Measurements from ENCODE around the gene TMEM233.

Gene TMEM233

DNA sequence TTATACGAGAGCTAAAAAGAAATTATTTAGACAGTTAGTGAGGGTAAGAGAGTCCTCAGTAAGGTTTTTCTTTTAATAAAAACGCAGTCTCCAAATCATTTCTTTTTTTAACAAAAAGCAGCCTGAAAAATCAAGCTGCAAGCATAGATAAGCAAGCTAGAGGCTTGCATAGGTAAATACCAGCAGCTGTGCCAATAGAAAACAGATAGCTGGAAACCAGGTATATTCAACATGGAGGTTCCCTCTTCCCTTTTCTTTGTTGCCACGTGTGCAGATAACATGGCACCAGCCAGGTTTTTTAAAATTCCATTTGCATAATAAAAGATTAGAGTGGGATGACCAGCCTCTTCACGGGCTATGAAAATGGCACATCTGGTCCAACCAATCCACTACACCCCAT lies 68.3 kb downstream of the TMEM233 start:
- H3K27me3 ChIP-seq (ENCODE audit: insufficient read depth, low read length), result no peaks in the 10 kb centered on the region
- no peak for DNase-seq
- no peak overlapping the region for H3K4me2 ChIP-seq (ENCODE audit: low read length)
- H2BK5ac ChIP-seq (ENCODE audit: low read depth, low read length, poor library complexity), result no peak overlapping the region
- H2BK120ac ChIP-seq (ENCODE audit: insufficient read depth, low read length, poor library complexity), result no peak overlapping the region
- H4K91ac ChIP-seq (ENCODE audit: low read depth, low read length), result no peak overlapping the region
- no peak overlapping the region for H3K27ac ChIP-seq (ENCODE audit: low read depth, low read length)
- H2AK5ac ChIP-seq (ENCODE audit: low read length), result no peak overlapping the region
- no peaks in the 10 kb centered on the region for H3K4me1 ChIP-seq (ENCODE audit: control insufficient read depth in 1 of 2, insufficient read depth in 2 of 2, low read length in 2 of 2)
- no peak overlapping the region for H3K4me3 ChIP-seq (ENCODE audit: low read depth, low read length)
- no peaks in the 10 kb centered on the region for H3K9me3 ChIP-seq (ENCODE audit: insufficient read depth, low read depth, low read length)
- no peak overlapping the region for H2AFZ ChIP-seq (ENCODE audit: insufficient read depth, low read length, poor library complexity)
- H3K79me1 ChIP-seq (ENCODE audit: low read length), result no peaks in the 10 kb centered on the region
- H3K23ac ChIP-seq (ENCODE audit: low read length), result no peak overlapping the region
- H4K12ac ChIP-seq (ENCODE audit: low read depth, low read length), result no peak overlapping the region
- H2BK12ac ChIP-seq (ENCODE audit: low read length), result no peak overlapping the region
- no peak overlapping the region for H3K4ac ChIP-seq (ENCODE audit: low read depth, low read length)
- no peak overlapping the region for H3K9ac ChIP-seq (ENCODE audit: low read length)
- WGBS (ENCODE audit: extremely low coverage, insufficient coverage, insufficient read length), result no CpG with 5 or more reads among the region's 4 CpGs
- no peak overlapping the region for H3K18ac ChIP-seq (ENCODE audit: low read length)
- no peak overlapping the region for H3K14ac ChIP-seq (ENCODE audit: low read length)
- H4K8ac ChIP-seq (ENCODE audit: low read depth, low read length), result no peak overlapping the region
- no peaks in the 10 kb centered on the region for H3K36me3 ChIP-seq (ENCODE audit: control insufficient read depth in 1 of 2, insufficient read depth in 2 of 2, low read length in 2 of 2)
- no peaks in the 10 kb centered on the region for H3K79me2 ChIP-seq (ENCODE audit: control insufficient read depth, insufficient read depth, low read length, poor library complexity)

- H2BK12ac ChIP-seq (ENCODE audit: low read length), result no peak overlapping the region
- H3K18ac ChIP-seq (ENCODE audit: low read length), result no peak overlapping the region
- no peak overlapping the region for H4K8ac ChIP-seq (ENCODE audit: low read depth, low read length)
- H3K27ac ChIP-seq (ENCODE audit: low read depth, low read length), result no peak overlapping the region
- H3K14ac ChIP-seq (ENCODE audit: low read length), result no peak overlapping the region
- H2BK5ac ChIP-seq (ENCODE audit: low read depth, low read length, poor library complexity), result no peak overlapping the region
- no peak overlapping the region for H3K23ac ChIP-seq (ENCODE audit: low read length)
- no peak overlapping the region for H3K4me3 ChIP-seq (ENCODE audit: low read depth, low read length)
- no peak overlapping the region for H2BK120ac ChIP-seq (ENCODE audit: insufficient read depth, low read length, poor library complexity)
- H3K79me1 ChIP-seq (ENCODE audit: low read length), result peaks cover 5% of the 10 kb centered on the region
- no peaks in the 10 kb centered on the region for H3K9me3 ChIP-seq (ENCODE audit: insufficient read depth, low read depth, low read length)
- no peak overlapping the region for H2AK5ac ChIP-seq (ENCODE audit: low read length)
- H3K9ac ChIP-seq (ENCODE audit: low read length), result no peak overlapping the region
- no peak overlapping the region for H2AFZ ChIP-seq (ENCODE audit: insufficient read depth, low read length, poor library complexity)
- no peaks in the 10 kb centered on the region for H3K4me1 ChIP-seq (ENCODE audit: control insufficient read depth in 1 of 2, insufficient read depth in 2 of 2, low read length in 2 of 2)
- H3K4me2 ChIP-seq (ENCODE audit: low read length), result no peak overlapping the region
- peaks cover 0 to under 1% of the 10 kb centered on the region in 2 experiments for H3K36me3 ChIP-seq (ENCODE audit: control insufficient read depth in 1 of 2, insufficient read depth in 2 of 2, low read length in 2 of 2)
- no peak overlapping the region for H4K91ac ChIP-seq (ENCODE audit: low read depth, low read length)
- WGBS (ENCODE audit: extremely low coverage, insufficient coverage, insufficient read length), result no CpG with 5 or more reads among the region's 1 CpG
- peaks cover 5% of the 10 kb centered on the region for H3K79me2 ChIP-seq (ENCODE audit: control insufficient read depth, insufficient read depth, low read length, poor library complexity)
- no peaks in the 10 kb centered on the region for H3K27me3 ChIP-seq (ENCODE audit: insufficient read depth, low read length)
- DNase-seq, result no peak
- no peak overlapping the region for H4K12ac ChIP-seq (ENCODE audit: low read depth, low read length)
- no peak overlapping the region for H3K4ac ChIP-seq (ENCODE audit: low read depth, low read length)
Measured at GRCh38 chr12:119664642-119665041, 71.1 kb downstream of the TMEM233 start.

DNA sequence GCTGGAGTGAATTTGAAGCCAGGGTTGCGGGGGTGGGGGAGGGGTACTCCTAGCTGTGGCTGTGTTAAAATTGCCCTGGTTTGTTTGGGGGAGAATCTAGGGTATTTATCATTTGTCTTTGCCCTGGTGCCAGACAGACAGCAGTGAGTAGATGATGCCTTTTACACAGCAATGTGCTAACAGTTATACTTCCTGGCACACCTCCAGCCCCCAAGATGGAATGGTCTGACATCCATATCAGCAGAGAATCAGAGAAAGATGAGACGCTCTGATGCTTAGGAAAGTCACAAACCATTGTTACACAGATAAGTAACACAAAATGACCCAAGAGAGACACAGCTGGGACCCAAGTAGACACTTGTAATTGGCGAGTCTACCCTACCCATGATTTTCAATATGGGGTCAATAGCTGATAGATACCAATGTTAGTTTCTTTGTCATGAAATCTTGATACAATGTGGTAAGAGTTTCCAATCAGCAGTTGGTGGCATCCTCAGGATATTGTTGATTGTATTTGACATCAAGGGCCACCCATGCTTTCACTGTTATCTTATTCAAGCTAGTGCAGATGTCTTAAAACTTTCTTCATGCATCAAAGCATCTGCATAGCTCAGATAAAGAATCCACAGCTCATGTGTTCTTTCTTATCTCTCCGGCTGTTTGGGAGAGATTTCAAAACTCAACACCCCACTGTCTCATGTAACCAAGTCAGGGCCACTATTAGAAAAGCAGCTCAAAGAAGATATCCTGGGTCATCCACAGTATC lies 71.8 kb downstream of the TMEM233 start:
- no peak overlapping the region for H3K27ac ChIP-seq (ENCODE audit: low read depth, low read length)
- H3K79me2 ChIP-seq (ENCODE audit: control insufficient read depth, insufficient read depth, low read length, poor library complexity), result peaks cover 5% of the 10 kb centered on the region
- no peak overlapping the region for H2BK12ac ChIP-seq (ENCODE audit: low read length)
- no peak overlapping the region for H3K4me2 ChIP-seq (ENCODE audit: low read length)
- H3K4me3 ChIP-seq (ENCODE audit: low read depth, low read length), result no peak overlapping the region
- DNase-seq, result no peak
- no peak overlapping the region for H4K8ac ChIP-seq (ENCODE audit: low read depth, low read length)
- no peak overlapping the region for H2BK120ac ChIP-seq (ENCODE audit: insufficient read depth, low read length, poor library complexity)
- no CpG with 5 or more reads among the region's 4 CpGs for WGBS (ENCODE audit: extremely low coverage, insufficient coverage, insufficient read length)
- H3K4me1 ChIP-seq (ENCODE audit: control insufficient read depth in 1 of 2, insufficient read depth in 2 of 2, low read length in 2 of 2), result no peaks in the 10 kb centered on the region
- no peak overlapping the region for H2AFZ ChIP-seq (ENCODE audit: insufficient read depth, low read length, poor library complexity)
- no peak overlapping the region for H4K12ac ChIP-seq (ENCODE audit: low read depth, low read length)
- H3K9ac ChIP-seq (ENCODE audit: low read length), result no peak overlapping the region
- H2BK5ac ChIP-seq (ENCODE audit: low read depth, low read length, poor library complexity), result no peak overlapping the region
- H3K36me3 ChIP-seq (ENCODE audit: control insufficient read depth in 1 of 2, insufficient read depth in 2 of 2, low read length in 2 of 2), result peaks cover 0 to 6% of the 10 kb centered on the region in 2 experiments
- H3K9me3 ChIP-seq (ENCODE audit: insufficient read depth, low read depth, low read length), result no peaks in the 10 kb centered on the region
- no peak overlapping the region for H4K91ac ChIP-seq (ENCODE audit: low read depth, low read length)
- no peak overlapping the region for H3K23ac ChIP-seq (ENCODE audit: low read length)
- H3K4ac ChIP-seq (ENCODE audit: low read depth, low read length), result no peak overlapping the region
- H3K18ac ChIP-seq (ENCODE audit: low read length), result no peak overlapping the region
- H2AK5ac ChIP-seq (ENCODE audit: low read length), result no peak overlapping the region
- H3K27me3 ChIP-seq (ENCODE audit: insufficient read depth, low read length), result no peaks in the 10 kb centered on the region
- H3K14ac ChIP-seq (ENCODE audit: low read length), result no peak overlapping the region
- H3K79me1 ChIP-seq (ENCODE audit: low read length), result peaks cover 5% of the 10 kb centered on the region

DNA sequence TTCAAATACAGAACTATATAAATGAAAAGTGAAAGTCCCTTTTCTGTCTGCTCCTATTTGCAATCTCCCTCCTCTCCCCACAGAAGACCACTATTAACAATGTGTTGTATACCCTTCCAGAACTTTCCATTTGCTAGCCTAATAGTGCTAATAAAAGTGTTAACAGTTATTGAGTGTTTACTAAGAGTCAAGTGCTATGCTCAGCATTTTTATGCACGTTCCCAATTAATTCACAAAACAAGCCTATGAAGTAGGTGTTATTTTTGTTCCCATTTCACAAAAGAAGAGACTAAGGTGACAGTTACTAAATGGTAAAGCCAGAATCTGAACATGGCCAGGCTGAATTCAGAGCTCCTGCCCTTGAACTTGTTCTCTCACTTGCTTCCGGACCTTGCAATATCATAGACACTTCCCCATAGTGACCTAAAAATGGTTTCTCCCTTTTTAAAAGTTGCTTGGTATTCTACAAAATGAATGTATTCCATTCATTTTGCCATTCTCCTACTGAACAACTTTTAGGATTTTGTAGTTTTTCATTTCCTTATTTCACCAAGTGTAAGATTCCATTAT lies 72.7 kb downstream of the TMEM233 start:
- no peak overlapping the region for H2AFZ ChIP-seq (ENCODE audit: insufficient read depth, low read length, poor library complexity)
- H3K27ac ChIP-seq (ENCODE audit: low read depth, low read length), result no peak overlapping the region
- H3K36me3 ChIP-seq (ENCODE audit: control insufficient read depth in 1 of 2, insufficient read depth in 2 of 2, low read length in 2 of 2), result peaks cover 0 to 6% of the 10 kb centered on the region in 2 experiments
- no peak overlapping the region for H3K4ac ChIP-seq (ENCODE audit: low read depth, low read length)
- no peaks in the 10 kb centered on the region for H3K4me1 ChIP-seq (ENCODE audit: control insufficient read depth in 1 of 2, insufficient read depth in 2 of 2, low read length in 2 of 2)
- H3K23ac ChIP-seq (ENCODE audit: low read length), result no peak overlapping the region
- H2BK120ac ChIP-seq (ENCODE audit: insufficient read depth, low read length, poor library complexity), result no peak overlapping the region
- no peaks in the 10 kb centered on the region for H3K27me3 ChIP-seq (ENCODE audit: insufficient read depth, low read length)
- WGBS (ENCODE audit: extremely low coverage, insufficient coverage, insufficient read length), result no CpG with 5 or more reads among the region's 2 CpGs
- no peak overlapping the region for H3K9ac ChIP-seq (ENCODE audit: low read length)
- H2AK5ac ChIP-seq (ENCODE audit: low read length), result no peak overlapping the region
- H4K91ac ChIP-seq (ENCODE audit: low read depth, low read length), result no peak overlapping the region
- H2BK5ac ChIP-seq (ENCODE audit: low read depth, low read length, poor library complexity), result no peak overlapping the region
- H4K12ac ChIP-seq (ENCODE audit: low read depth, low read length), result no peak overlapping the region
- no peak overlapping the region for H3K18ac ChIP-seq (ENCODE audit: low read length)
- H3K79me2 ChIP-seq (ENCODE audit: control insufficient read depth, insufficient read depth, low read length, poor library complexity), result peaks cover 5% of the 10 kb centered on the region
- no peak for DNase-seq
- peaks cover 5% of the 10 kb centered on the region for H3K79me1 ChIP-seq (ENCODE audit: low read length)
- H3K14ac ChIP-seq (ENCODE audit: low read length), result no peak overlapping the region
- H4K8ac ChIP-seq (ENCODE audit: low read depth, low read length), result no peak overlapping the region
- no peak overlapping the region for H2BK12ac ChIP-seq (ENCODE audit: low read length)
- H3K4me2 ChIP-seq (ENCODE audit: low read length), result no peak overlapping the region
- H3K9me3 ChIP-seq (ENCODE audit: insufficient read depth, low read depth, low read length), result no peaks in the 10 kb centered on the region
- H3K4me3 ChIP-seq (ENCODE audit: low read depth, low read length), result no peak overlapping the region
